Hepatocyte (in vitro differentiated cells): ENCODE data around the gene STK10. TPM values are rescaled to one million over a fixed set of nuclear protein-coding genes. Genes with fewer than 3 reads are reported as not detected.
A peak's percentile ranks its signal among the peaks of the same experiment; 100 is the strongest.

ENCODE experiments used
- DNase-seq: peaks from one replicate; pipeline ENCODE4 v3.0.0-alpha.2; 2016; ENCODE audit warnings: low spot score
- H2AFZ ChIP-seq: fragments of 200-600 bp; sonication (generic); 2 replicates; pipeline ENCODE4 v1.6.0; 2016; ENCODE audit warnings: antibody characterized with exemption, mild to moderate bottlenecking
- H3K27ac ChIP-seq: fragments of 200-600 bp; sonication (generic); 2 replicates; pipeline ENCODE4 v1.5.1; 2016; ENCODE audit warnings: mild to moderate bottlenecking
- H3K27me3 ChIP-seq: fragments of 200-600 bp; sonication (generic); 2 replicates; pipeline ENCODE4 v1.6.1; 2016
- H3K36me3 ChIP-seq: fragments of 200-600 bp; sonication (generic); replicated peaks from 2 replicates; pipeline ENCODE4 v1.5.1; 2016; ENCODE audit warnings: low read depth; ENCODE audit not compliant: insufficient read depth
- H3K4me1 ChIP-seq: fragments of 200-600 bp; sonication (generic); 2 replicates; pipeline ENCODE4 v1.5.1; 2016; ENCODE audit warnings: mild to moderate bottlenecking, moderate library complexity; ENCODE audit not compliant: insufficient read depth
- H3K4me2 ChIP-seq: fragments of 200-600 bp; sonication (generic); 2 replicates; pipeline ENCODE4 v1.6.0; 2016
- H3K4me3 ChIP-seq: fragments of 200-600 bp; sonication (generic); 2 replicates; pipeline ENCODE4 v1.5.1; 2016; ENCODE audit warnings: mild to moderate bottlenecking
- H3K79me2 ChIP-seq: fragments of 200-600 bp; sonication (generic); 2 replicates; pipeline ENCODE4 v1.6.0; 2017; ENCODE audit warnings: mild to moderate bottlenecking
- H3K9me2 ChIP-seq: fragments of 200-600 bp; sonication (generic); replicated peaks from 2 replicates; pipeline ENCODE4 v1.6.0; 2017; ENCODE audit warnings: mild to moderate bottlenecking; ENCODE audit not compliant: insufficient read depth
- H3K9me3 ChIP-seq: fragments of 200-600 bp; sonication (generic); 2 replicates; pipeline ENCODE4 v1.5.1; 2016; ENCODE audit warnings: low read depth, mild to moderate bottlenecking
- H4K20me1 ChIP-seq: fragments of 200-600 bp; sonication (generic); 2 replicates; pipeline ENCODE4 v1.6.0; 2016; ENCODE audit warnings: mild to moderate bottlenecking; ENCODE audit not compliant: insufficient read depth, poor library complexity, severe bottlenecking
- EZH2 ChIP-seq: fragments of 200-600 bp; sonication (generic); IDR thresholded peaks from 2 replicates; pipeline ENCODE4 v1.6.1; 2016; ENCODE audit warnings: antibody characterized with exemption, mild to moderate bottlenecking, borderline replicate concordance
- EZH2phosphoT487 ChIP-seq: fragments of 200-600 bp; sonication (generic); IDR thresholded peaks from one replicate; pipeline ENCODE4 v1.6.1; 2018; ENCODE audit warnings: antibody characterized with exemption, mild to moderate bottlenecking, low read depth, moderate library complexity; ENCODE audit not compliant: unreplicated experiment, severe bottlenecking
- WGBS: methylation state at CpG from one replicate; pipeline ENCODE4 v1.1.6; 2016; ENCODE audit warnings: low lambda C conversion rate; ENCODE audit errors: missing lambda C conversion rate; 5-methylcytosine and 5-hydroxymethylcytosine counted together
- polyA plus RNA-seq: library from polyadenylated mRNA; unstranded; fragments of >200 nt; fragmentation: Nextera tagmentation; extraction: Ambion mirVana; gene quantifications from 2 replicates; pipeline ENCODE4 v1.2.1, GENCODE V29; 2016
- total RNA-seq: library from RNA; depleted of rRNA; stranded (reverse); fragments of >200 nt; gene quantifications from 2 replicates; pipeline ENCODE4 v1.2.3, GENCODE V29; 2014
- TF ChIP-seq, protein P1 (sequence below): fragments of 200-600 bp; sonication (generic); IDR thresholded peaks from 2 replicates; pipeline ENCODE4 v1.5.1; 2016; ENCODE audit warnings: antibody characterized with exemption, mild to moderate bottlenecking; ENCODE audit not compliant: poor library complexity

Gene STK10
- total and polyA plus RNA-seq, 2 experiments from 2014 or later: 11.3 to 19.3 TPM

DNA sequence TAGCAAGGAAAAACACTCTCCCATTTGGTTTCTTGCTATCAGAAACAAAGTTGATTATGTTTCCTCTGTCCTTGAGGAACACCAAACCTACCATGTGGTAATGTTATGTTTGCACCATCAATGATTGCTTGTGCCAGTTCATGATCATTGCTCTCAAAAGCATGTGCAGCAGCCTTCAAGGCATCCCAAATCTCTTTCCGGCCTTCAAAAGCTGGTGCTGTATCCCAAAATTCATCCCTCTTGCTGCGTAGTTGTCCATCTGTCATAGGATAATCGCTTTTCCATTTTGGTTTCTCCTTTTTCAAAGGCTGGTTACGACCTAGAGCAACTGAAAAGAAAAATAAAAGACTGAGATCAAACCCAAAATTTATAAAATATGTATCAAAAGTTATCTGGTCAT is 46.0 kb upstream of the STK10 start:
- H3K4me2 ChIP-seq: no peak overlapping the region
- peaks cover 12% of the 10 kb centered on the region for H3K4me1 ChIP-seq
- no peaks in the 10 kb centered on the region for H3K36me3 ChIP-seq
- peaks cover 27% of the 10 kb centered on the region for H4K20me1 ChIP-seq
- H3K27me3 ChIP-seq: no peaks in the 10 kb centered on the region
- no peak overlapping the region for H3K4me3 ChIP-seq
- H3K9me2 ChIP-seq: no peaks in the 10 kb centered on the region
- DNase-seq: no peak
- peak overlapping the region; percentile 83 for H3K27ac ChIP-seq
- H2AFZ ChIP-seq: no peak overlapping the region
- H3K9me3 ChIP-seq: no peaks in the 10 kb centered on the region
- no peak for TF ChIP-seq EZH2phosphoT487
- TF ChIP-seq, protein P1, sequence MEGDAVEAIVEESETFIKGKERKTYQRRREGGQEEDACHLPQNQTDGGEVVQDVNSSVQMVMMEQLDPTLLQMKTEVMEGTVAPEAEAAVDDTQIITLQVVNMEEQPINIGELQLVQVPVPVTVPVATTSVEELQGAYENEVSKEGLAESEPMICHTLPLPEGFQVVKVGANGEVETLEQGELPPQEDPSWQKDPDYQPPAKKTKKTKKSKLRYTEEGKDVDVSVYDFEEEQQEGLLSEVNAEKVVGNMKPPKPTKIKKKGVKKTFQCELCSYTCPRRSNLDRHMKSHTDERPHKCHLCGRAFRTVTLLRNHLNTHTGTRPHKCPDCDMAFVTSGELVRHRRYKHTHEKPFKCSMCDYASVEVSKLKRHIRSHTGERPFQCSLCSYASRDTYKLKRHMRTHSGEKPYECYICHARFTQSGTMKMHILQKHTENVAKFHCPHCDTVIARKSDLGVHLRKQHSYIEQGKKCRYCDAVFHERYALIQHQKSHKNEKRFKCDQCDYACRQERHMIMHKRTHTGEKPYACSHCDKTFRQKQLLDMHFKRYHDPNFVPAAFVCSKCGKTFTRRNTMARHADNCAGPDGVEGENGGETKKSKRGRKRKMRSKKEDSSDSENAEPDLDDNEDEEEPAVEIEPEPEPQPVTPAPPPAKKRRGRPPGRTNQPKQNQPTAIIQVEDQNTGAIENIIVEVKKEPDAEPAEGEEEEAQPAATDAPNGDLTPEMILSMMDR: no peak
- TF ChIP-seq EZH2: no peak
- WGBS: 95% methylated on average over 4 of the region's 4 CpGs
- H3K79me2 ChIP-seq: peaks cover 84% of the 10 kb centered on the region

DNA sequence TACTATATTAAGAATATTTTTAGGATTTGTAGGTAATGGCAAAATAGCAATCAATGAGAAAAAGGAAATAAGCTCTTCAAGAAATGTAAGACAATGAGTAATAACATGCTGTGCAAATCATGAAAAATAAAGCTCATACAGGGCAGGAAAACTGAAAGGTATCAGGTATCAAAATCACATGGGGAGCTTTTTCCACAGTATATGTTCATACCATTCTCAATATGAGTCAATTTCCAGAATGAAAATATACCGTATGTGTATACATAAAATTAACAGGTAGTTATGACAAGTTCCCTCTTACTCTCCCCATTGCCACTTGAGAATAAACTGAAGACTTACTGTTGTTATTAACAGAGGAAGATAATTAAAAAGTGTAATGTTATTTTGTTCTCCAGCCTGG is 41.9 kb upstream of the STK10 start:
- Histone ChIP-seq H3K27ac (no peak overlapping the region), H3K9me2 (no peaks in the 10 kb centered on the region), H3K4me2 (no peak overlapping the region), H3K4me1 (no peaks in the 10 kb centered on the region), H2AFZ (no peak overlapping the region), H3K9me3 (no peaks in the 10 kb centered on the region), H3K4me3 (no peak overlapping the region), H3K36me3 (no peaks in the 10 kb centered on the region), H3K79me2 (peaks cover 65% of the 10 kb centered on the region), H4K20me1 (no peaks in the 10 kb centered on the region), H3K27me3 (no peaks in the 10 kb centered on the region)
- DNase-seq: no peak
- TF ChIP-seq EZH2 (no peak), EZH2phosphoT487 (no peak)
- TF ChIP-seq, protein P1: no peak
- WGBS: 95% methylated on average over 1 of the region's 1 CpG

DNA sequence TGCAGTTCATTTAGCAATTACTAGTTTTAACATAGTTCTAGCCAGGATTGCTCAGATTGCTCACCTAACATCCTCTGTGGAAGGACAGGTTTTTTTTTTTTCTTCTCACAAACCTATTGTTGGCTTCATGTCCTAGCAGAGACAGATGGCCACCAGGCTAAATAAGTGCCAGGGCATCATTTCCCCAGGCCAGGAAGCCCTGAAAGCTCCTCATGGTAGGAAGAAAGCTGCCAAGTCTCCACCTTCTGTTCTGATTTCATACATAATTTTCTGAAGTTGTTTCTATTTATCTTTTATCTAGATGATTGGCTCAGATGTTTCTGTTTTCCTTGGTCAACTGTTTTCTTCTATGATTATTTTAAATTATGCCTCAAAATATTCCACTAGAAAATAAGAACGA is 37.0 kb upstream of the STK10 start:
- Histone ChIP-seq H3K4me3 (no peak overlapping the region), H3K4me1 (no peaks in the 10 kb centered on the region), H3K9me2 (no peaks in the 10 kb centered on the region), H3K4me2 (no peak overlapping the region), H3K9me3 (no peaks in the 10 kb centered on the region), H3K79me2 (peaks cover 43% of the 10 kb centered on the region), H3K27ac (no peak overlapping the region), H3K36me3 (no peaks in the 10 kb centered on the region), H4K20me1 (no peaks in the 10 kb centered on the region), H2AFZ (no peak overlapping the region), H3K27me3 (no peaks in the 10 kb centered on the region)
- 100% methylated on average over 1 of the region's 1 CpG for WGBS
- no peak for DNase-seq
- TF ChIP-seq EZH2phosphoT487 (no peak), EZH2 (no peak)

DNA sequence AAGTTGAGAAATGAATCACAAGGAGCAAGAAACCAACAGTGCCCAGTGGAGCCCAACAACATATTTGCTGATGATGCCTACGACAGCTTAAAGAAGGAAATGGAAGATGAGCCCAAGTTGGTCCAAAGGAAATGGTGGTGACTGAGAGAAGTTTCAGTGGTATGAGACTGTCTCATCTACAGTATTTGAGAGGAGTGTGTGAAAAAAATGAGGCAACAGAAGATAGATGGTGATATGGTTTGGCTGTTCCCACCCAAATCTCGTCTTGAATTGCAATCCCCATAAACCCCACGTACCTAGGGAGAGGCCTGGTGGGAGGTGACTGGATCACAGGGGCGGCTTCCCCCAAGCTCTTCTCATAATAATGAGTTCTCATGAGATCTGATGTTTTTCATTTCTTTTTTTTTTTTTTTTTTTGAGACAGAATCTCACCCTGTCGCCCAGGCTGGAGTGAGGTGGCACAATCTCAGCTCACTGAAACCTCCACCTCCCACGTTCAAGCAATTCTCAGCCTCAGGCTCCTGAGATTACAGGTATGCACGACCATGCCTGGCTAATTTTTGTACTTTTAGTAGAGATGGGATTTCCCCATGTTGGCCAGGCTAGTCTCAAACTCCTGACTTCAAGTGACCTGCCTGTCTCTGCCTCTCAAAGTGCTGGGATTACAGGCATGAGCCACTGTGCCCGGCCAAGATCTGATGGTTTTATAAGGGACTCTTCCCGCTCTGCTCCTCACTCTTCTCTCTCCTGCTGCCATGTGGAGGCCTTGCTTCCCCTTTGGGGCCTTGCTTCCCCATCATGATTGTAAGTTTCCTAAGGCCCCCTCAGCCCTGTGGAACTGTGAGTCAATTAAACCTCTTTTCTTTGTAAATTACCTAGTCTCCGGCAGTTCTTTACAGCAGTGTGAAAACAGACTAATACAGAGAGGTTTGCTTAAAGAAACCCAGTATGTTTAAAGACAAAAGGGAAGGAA is 36.2 kb upstream of the STK10 start:
- Histone ChIP-seq H3K9me3 (no peaks in the 10 kb centered on the region), H3K4me2 (no peak overlapping the region), H3K27ac (no peak overlapping the region), H3K27me3 (no peaks in the 10 kb centered on the region), H3K4me3 (no peak overlapping the region), H3K79me2 (peaks cover 45% of the 10 kb centered on the region), H3K4me1 (no peaks in the 10 kb centered on the region), H3K36me3 (no peaks in the 10 kb centered on the region), H2AFZ (no peak overlapping the region), H4K20me1 (no peaks in the 10 kb centered on the region), H3K9me2 (no peaks in the 10 kb centered on the region)
- TF ChIP-seq EZH2 (no peak), EZH2phosphoT487 (no peak)
- TF ChIP-seq, protein P1: no peak
- 93% methylated on average over 10 of the region's 10 CpGs for WGBS
- DNase-seq: no peak
